ENCODE data around the gene TIAL1. TPM values are rescaled to one million over a fixed set of nuclear protein-coding genes. Genes with fewer than 3 reads are reported as not detected.

TIAL1 gene
- total and polyA plus RNA-seq, 2 of the 4 experiments (the other 2 are of a cell fraction): 28.0 to 83.5 TPM

DNA sequence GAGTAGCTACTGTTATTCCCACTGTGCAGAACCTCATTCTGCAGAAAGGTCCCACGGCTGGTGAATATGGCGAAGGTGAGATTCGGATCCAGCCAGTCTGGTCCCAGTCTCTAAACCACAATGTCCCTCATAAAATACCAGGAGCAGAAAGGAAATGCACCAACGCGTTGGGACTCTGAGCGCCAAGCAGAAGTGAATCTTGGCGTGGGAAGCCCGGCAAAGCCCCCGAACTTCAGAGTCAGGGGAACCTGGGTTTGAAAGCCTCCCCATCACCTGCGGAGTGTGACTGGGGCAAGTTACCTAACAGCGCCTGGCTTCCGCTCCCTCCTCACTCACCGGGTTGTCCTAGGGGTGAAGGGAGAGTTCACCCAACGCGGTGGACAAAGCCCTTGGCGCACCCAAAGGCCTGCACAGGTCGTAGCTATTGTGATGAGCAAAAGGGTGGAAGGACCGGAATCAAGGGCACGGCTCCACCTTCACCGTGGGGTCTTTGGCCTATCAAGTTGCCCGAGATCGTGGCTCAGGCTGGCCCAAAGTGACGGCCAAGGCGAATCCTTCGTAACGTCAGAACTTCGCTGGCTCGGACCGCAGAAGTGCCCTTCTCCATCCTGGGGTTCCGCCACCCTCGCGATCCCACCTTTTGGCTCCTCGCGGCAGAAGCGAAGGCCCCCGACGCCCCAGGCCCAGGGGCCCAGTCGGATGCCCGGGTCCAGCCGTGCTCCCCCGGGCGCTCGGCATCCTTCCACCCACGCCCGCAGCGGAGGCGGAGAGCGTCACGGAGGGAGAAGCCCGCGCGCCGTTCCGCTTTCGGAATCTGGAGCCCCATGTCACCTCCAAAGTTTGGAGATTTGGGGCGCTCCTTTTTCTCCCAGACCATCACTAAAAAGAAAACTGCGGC, 55.1 kb downstream of the TIAL1 start (continued):
- TF ChIP-seq CEBPB (IDR thresholded peaks at IDR 0.05; ENCODE audit: low read depth, low read length): no peak

DNA sequence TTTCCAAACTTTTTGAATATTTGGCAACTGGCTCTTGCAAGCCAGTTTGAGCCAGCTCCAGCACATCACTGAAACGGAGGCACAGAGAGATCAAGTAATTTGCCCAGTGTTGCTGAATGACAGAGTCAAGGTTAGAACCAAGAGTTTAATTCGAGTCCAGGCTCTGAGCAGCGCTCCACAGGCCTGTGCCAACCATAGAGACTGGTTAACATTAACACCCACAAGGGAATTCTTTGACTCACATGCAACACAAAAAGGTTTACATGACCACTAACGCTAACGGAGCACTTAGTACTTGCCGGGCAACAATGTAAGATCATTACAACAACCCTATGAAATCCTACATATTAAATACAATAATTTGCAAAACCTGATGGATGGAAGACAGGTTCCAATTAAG, 55.7 kb downstream of the TIAL1 start:
- no peak overlapping the region for H2AFZ ChIP-seq (replicated peaks; ENCODE audit: low read length, poor library complexity)
- intact Hi-C loops (cut with micrococcal nuclease): loop anchor here (5.0 kb wide), 2 partner anchors 94 to 111 kb away; partner anchors contain the start of gene BAG3
- WGBS, 2 experiments (ENCODE audit: extremely low coverage in 2 of 2, insufficient read length in 1 of 2): 67% methylated on average over 1 of the region's 6 CpGs; no CpG with 5 or more reads in 1 of the 2 experiments
- H3K23ac ChIP-seq (ENCODE audit: low read depth, low read length): peak overlapping the region; percentile 94
- no peak overlapping the region for H3K18ac ChIP-seq (ENCODE audit: low read depth, low read length)
- H4K20me1 ChIP-seq (ENCODE audit: insufficient read depth, low read length): peaks cover 49% of the 10 kb centered on the region
- POLR2A ChIA-PET (ENCODE audit: unreplicated experiment): no interaction called here
- no peak overlapping the region; the same call in 1 of the 2 replicates for H2BK20ac ChIP-seq (ENCODE audit: low read depth, low read length)
- H3K9ac ChIP-seq (ENCODE audit: low read depth, low read length): peak overlapping the region; percentile 78
- in situ Hi-C loops (cut with MboI; ENCODE audit: low sequenced_read_pairs): no loop called here
- H3K79me1 ChIP-seq (ENCODE audit: low read depth in 1 of 2, low read length in 2 of 2): peaks cover 19 to 60% of the 10 kb centered on the region in 2 experiments
- H2AK9ac ChIP-seq (replicated peaks; ENCODE audit: low read depth, low read length, poor library complexity): peak overlapping the region; percentile 21
- H4K5ac ChIP-seq (ENCODE audit: low read depth, low read length): no peak overlapping the region
- H3K4me3 ChIP-seq (ENCODE audit: insufficient read depth, low read depth, low read length): peak overlapping the region; percentile 81
- H4K8ac ChIP-seq (ENCODE audit: low read depth in 2 of 2, low read length in 2 of 2): no peak overlapping the region
- no peak overlapping the region for H2AK5ac ChIP-seq (ENCODE audit: low read depth, low read length)
- peaks cover 5% of the 10 kb centered on the region; the same call in 1 of the 2 replicates for H3K36me3 ChIP-seq (ENCODE audit: control insufficient read depth, insufficient read depth, low read length)
- 0 out of 2 replicates have a peak overlapping the region, but pooled peaks have one; percentile 59 for H4K91ac ChIP-seq (ENCODE audit: insufficient read depth, low read depth, low read length)
- peak; percentile 40 for DNase-seq
- peaks cover 25% of the 10 kb centered on the region for H3K4me1 ChIP-seq (ENCODE audit: control insufficient read depth, insufficient read depth, low read length)
- CTCF ChIA-PET: no interaction called here
- no peak overlapping the region for H2BK5ac ChIP-seq (ENCODE audit: low read depth, low read length, poor library complexity, severe bottlenecking)
- no peaks in the 10 kb centered on the region for H3K9me3 ChIP-seq (ENCODE audit: control insufficient read depth, insufficient read depth, low read length)
- dilution Hi-C loops (cut with HindIII; ENCODE audit: low sequenced_read_pairs, unreplicated experiment): no loop called here
- peaks cover 19% of the 10 kb centered on the region for H3K9me1 ChIP-seq (ENCODE audit: insufficient read depth, low read length)
- H3K4me2 ChIP-seq (ENCODE audit: low read depth, low read length): peak overlapping the region; percentile 93
- H2BK15ac ChIP-seq (ENCODE audit: low read depth, low read length): no peak overlapping the region
- H3K56ac ChIP-seq (ENCODE audit: extremely low read depth, insufficient read depth, low read length): peak overlapping the region; percentile 4; the same call in 1 of the 2 replicates
- peak overlapping the region; percentile 1; the same call in 1 of the 2 replicates for H2BK120ac ChIP-seq (ENCODE audit: low read depth, low read length)
- no peak for ATAC-seq (ENCODE audit: low read depth)
- no peak overlapping the region for H3K27ac ChIP-seq (ENCODE audit: insufficient read depth, low read length)
- peak overlapping the region; percentile 32 for H3K14ac ChIP-seq (replicated peaks; ENCODE audit: low read depth, low read length)
- TF ChIP-seq, protein P1, sequence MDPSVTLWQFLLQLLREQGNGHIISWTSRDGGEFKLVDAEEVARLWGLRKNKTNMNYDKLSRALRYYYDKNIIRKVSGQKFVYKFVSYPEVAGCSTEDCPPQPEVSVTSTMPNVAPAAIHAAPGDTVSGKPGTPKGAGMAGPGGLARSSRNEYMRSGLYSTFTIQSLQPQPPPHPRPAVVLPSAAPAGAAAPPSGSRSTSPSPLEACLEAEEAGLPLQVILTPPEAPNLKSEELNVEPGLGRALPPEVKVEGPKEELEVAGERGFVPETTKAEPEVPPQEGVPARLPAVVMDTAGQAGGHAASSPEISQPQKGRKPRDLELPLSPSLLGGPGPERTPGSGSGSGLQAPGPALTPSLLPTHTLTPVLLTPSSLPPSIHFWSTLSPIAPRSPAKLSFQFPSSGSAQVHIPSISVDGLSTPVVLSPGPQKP (IDR thresholded peaks at IDR 0.05; ENCODE audit: borderline replicate concordance, low read depth, low read length): no peak
- TF ChIP-seq BHLHE40 (IDR thresholded peaks at IDR 0.05; ENCODE audit: low read depth, low read length): no peak
- no peak for TF ChIP-seq NFE2L2 (IDR thresholded peaks at IDR 0.05; ENCODE audit: low read depth, low read length)
- TF ChIP-seq, protein P2, sequence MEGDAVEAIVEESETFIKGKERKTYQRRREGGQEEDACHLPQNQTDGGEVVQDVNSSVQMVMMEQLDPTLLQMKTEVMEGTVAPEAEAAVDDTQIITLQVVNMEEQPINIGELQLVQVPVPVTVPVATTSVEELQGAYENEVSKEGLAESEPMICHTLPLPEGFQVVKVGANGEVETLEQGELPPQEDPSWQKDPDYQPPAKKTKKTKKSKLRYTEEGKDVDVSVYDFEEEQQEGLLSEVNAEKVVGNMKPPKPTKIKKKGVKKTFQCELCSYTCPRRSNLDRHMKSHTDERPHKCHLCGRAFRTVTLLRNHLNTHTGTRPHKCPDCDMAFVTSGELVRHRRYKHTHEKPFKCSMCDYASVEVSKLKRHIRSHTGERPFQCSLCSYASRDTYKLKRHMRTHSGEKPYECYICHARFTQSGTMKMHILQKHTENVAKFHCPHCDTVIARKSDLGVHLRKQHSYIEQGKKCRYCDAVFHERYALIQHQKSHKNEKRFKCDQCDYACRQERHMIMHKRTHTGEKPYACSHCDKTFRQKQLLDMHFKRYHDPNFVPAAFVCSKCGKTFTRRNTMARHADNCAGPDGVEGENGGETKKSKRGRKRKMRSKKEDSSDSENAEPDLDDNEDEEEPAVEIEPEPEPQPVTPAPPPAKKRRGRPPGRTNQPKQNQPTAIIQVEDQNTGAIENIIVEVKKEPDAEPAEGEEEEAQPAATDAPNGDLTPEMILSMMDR (conservative IDR thresholded peaks at IDR 0.05; ENCODE audit: low read depth, low read length): no peak
- no peak for TF ChIP-seq MAFK (IDR thresholded peaks at IDR 0.05; ENCODE audit: low read depth, low read length)
- no peak for TF ChIP-seq RAD21 (IDR thresholded peaks at IDR 0.05; ENCODE audit: low read length)
- no peak for TF ChIP-seq CEBPB (IDR thresholded peaks at IDR 0.05; ENCODE audit: low read depth, low read length)
- TF ChIP-seq MAZ (IDR thresholded peaks at IDR 0.05; ENCODE audit: borderline replicate concordance, low read depth, low read length): no peak
- no TSS peak for BruUV-seq (replicated peaks)
- H3K4ac ChIP-seq (ENCODE audit: low read depth, low read length): peak overlapping the region; percentile 30
- no peaks in the 10 kb centered on the region for H3K27me3 ChIP-seq (ENCODE audit: control insufficient read depth, insufficient read depth, low read length)

Data from IMR-90 (cell line).